ENCODE data around the gene NFKB2. TPM values are rescaled to one million over a fixed set of nuclear protein-coding genes. Genes with fewer than 3 reads are reported as not detected.

The NFKB2 gene
- total and polyA plus RNA-seq, 2 experiments from 2014 or later: 10.8 to 29.8 TPM

Other genes starting within 250 kb of the NFKB2 start
- 52.3 and 62.2 TPM in 2 replicates for gene NOLC1, start 243.3 kb upstream of the NFKB2 start, total RNA-seq
- 56.2 and 74.2 TPM in 2 replicates for gene NOLC1, start 243.3 kb upstream of the NFKB2 start, polyA plus RNA-seq
- 0.18 TPM in 1 of 2 replicates, not detected in the other for gene ELOVL3, start 169.4 kb upstream of the NFKB2 start, total RNA-seq
- 0.10 and 0.82 TPM in 2 replicates for gene ELOVL3, start 169.4 kb upstream of the NFKB2 start, polyA plus RNA-seq
- 5.5 and 14.3 TPM in 2 replicates for gene PITX3, start 154.2 kb upstream of the NFKB2 start, total RNA-seq
- gene PITX3, start 154.2 kb upstream of the NFKB2 start, polyA plus RNA-seq: 7.9 and 19.2 TPM in 2 replicates
- 51.4 and 75.6 TPM in 2 replicates for gene GBF1, start 150.2 kb upstream of the NFKB2 start, total RNA-seq
- 42.1 and 62.1 TPM in 2 replicates for gene GBF1, start 150.2 kb upstream of the NFKB2 start, polyA plus RNA-seq
- 19.8 and 24.7 TPM in 2 replicates for gene PSD, start 23.1 kb downstream of the NFKB2 start, total RNA-seq
- gene PSD, start 23.1 kb downstream of the NFKB2 start, polyA plus RNA-seq: 13.2 and 18.5 TPM in 2 replicates
- 36.3 and 46.6 TPM in 2 replicates for gene FBXL15, start 25.1 kb downstream of the NFKB2 start, total RNA-seq
- gene FBXL15, start 25.1 kb downstream of the NFKB2 start, polyA plus RNA-seq: 40.9 and 46.3 TPM in 2 replicates
- 113 and 134 TPM in 2 replicates for gene CUEDC2, start 36.9 kb downstream of the NFKB2 start, total RNA-seq
- 190 and 193 TPM in 2 replicates for gene CUEDC2, start 36.9 kb downstream of the NFKB2 start, polyA plus RNA-seq
- not detected in 2 replicates for gene C10orf95, start 55.8 kb downstream of the NFKB2 start, total RNA-seq
- gene C10orf95, start 55.8 kb downstream of the NFKB2 start, polyA plus RNA-seq: 1.7 and 2.0 TPM in 2 replicates
- gene ACTR1A, start 107.0 kb downstream of the NFKB2 start, total RNA-seq: 135 and 147 TPM in 2 replicates
- 165 and 172 TPM in 2 replicates for gene ACTR1A, start 107.0 kb downstream of the NFKB2 start, polyA plus RNA-seq
- 11.3 and 14.2 TPM in 2 replicates for gene SUFU, start 108.3 kb downstream of the NFKB2 start, total RNA-seq
- 18.4 and 28.3 TPM in 2 replicates for gene SUFU, start 108.3 kb downstream of the NFKB2 start, polyA plus RNA-seq
- gene TRIM8, start 248.8 kb downstream of the NFKB2 start, total RNA-seq: 100 and 130 TPM in 2 replicates
- 59.8 and 65.6 TPM in 2 replicates for gene TRIM8, start 248.8 kb downstream of the NFKB2 start, polyA plus RNA-seq